Neutrophil (primary cell): ENCODE data around the gene CHAD.
"Not testable (repeated sequence)": the region's sequence is repeated elsewhere in the genome, so short reads cannot be mapped to it uniquely, and the experiment has no call there.

Experiments used
- H3K27ac ChIP-seq: fragments of 200-600 bp; sonication (generic); 2 replicates; pipeline ENCODE4 v1.5.1; 2016; ENCODE audit warnings: mild to moderate bottlenecking, moderate library complexity
- H3K27me3 ChIP-seq: fragments of 200-600 bp; sonication (generic); 2 replicates; pipeline ENCODE4 v1.6.0; 2016; ENCODE audit warnings: mild to moderate bottlenecking
- H3K36me3 ChIP-seq: fragments of 200-600 bp; sonication (generic); 2 replicates; pipeline ENCODE4 v1.5.1; 2017
- H3K4me1 ChIP-seq, 2 experiments: fragments of 200-600 bp in 1 of 2; sonication (generic) in 1 of 2; 1 replicate in 1 of 2; 2 replicates in 1 of 2; pipeline versions ENCODE4 v1.5.1 to v1.6.1; 2013 to 2016; ENCODE audit warnings: low read depth in 1 of 2, low read length in 1 of 2, mild to moderate bottlenecking in 1 of 2, moderate library complexity in 1 of 2; ENCODE audit not compliant: control insufficient read depth in 1 of 2, insufficient read depth in 1 of 2
- H3K4me3 ChIP-seq, 2 experiments: fragments of 200-600 bp in 1 of 2; sonication (generic) in 1 of 2; 1 replicate in 1 of 2; 2 replicates in 1 of 2; pipeline ENCODE4 v1.5.1; 2013 to 2016; ENCODE audit warnings: low read depth in 1 of 2, low read length in 1 of 2, mild to moderate bottlenecking in 1 of 2, moderate library complexity in 1 of 2
- H3K9me3 ChIP-seq: fragments of 200-600 bp; sonication (generic); 2 replicates; pipeline ENCODE4 v1.5.1; 2016
- CTCF ChIP-seq: fragments of 200-600 bp; sonication (generic); IDR thresholded peaks from 2 replicates; pipeline ENCODE4 v1.5.1; 2016; ENCODE audit warnings: antibody characterized with exemption

The CHAD gene

GRCh38 chr17:50475362-50475761 lies 6.7 kb upstream of the CHAD start:
- H3K9me3 ChIP-seq = no peaks in the 10 kb centered on the region
- TF ChIP-seq CTCF = no peak
- H3K4me1 ChIP-seq = peaks cover 22 to 25% of the 10 kb centered on the region in 2 experiments
- no peak overlapping the region for H3K27ac ChIP-seq
- H3K4me3 ChIP-seq = no peak overlapping the region
- H3K36me3 ChIP-seq = no peaks in the 10 kb centered on the region
- peaks cover 51% of the 10 kb centered on the region for H3K27me3 ChIP-seq

- H3K4me3 ChIP-seq = no peak overlapping the region
- no peak overlapping the region for H3K27ac ChIP-seq
- H3K4me1 ChIP-seq = peaks cover 14 to 17% of the 10 kb centered on the region in 2 experiments
- peaks cover 59% of the 10 kb centered on the region for H3K27me3 ChIP-seq
- H3K36me3 ChIP-seq = no peaks in the 10 kb centered on the region
- no peaks in the 10 kb centered on the region for H3K9me3 ChIP-seq
- no peak for TF ChIP-seq CTCF
Observed at GRCh38 chr17:50474523-50474922, 5.8 kb upstream of the CHAD start.

GRCh38 chr17:50473901-50474300 lies 5.2 kb upstream of the CHAD start:
- no peaks in the 10 kb centered on the region for H3K9me3 ChIP-seq
- TF ChIP-seq CTCF = no peak
- peaks cover 7 to 11% of the 10 kb centered on the region in 2 experiments for H3K4me1 ChIP-seq
- H3K27ac ChIP-seq = no peak overlapping the region
- H3K27me3 ChIP-seq = peaks cover 65% of the 10 kb centered on the region
- H3K36me3 ChIP-seq = no peaks in the 10 kb centered on the region
- H3K4me3 ChIP-seq = no peak overlapping the region

- not testable (repeated sequence) for H3K4me3 ChIP-seq, H3K4me1 ChIP-seq, H3K36me3 ChIP-seq, H3K9me3 ChIP-seq, H3K27ac ChIP-seq
- peaks cover 77% of the 10 kb centered on the region for H3K27me3 ChIP-seq
Observed at GRCh38 chr17:50472761-50473161, 4.1 kb upstream of the CHAD start.

GRCh38 chr17:50472286-50472685 lies 3.6 kb upstream of the CHAD start:
- H3K36me3 ChIP-seq = no peaks in the 10 kb centered on the region
- H3K4me3 ChIP-seq = no peak overlapping the region
- H3K4me1 ChIP-seq = peaks cover 0 to 4% of the 10 kb centered on the region in 2 experiments
- no peaks in the 10 kb centered on the region for H3K9me3 ChIP-seq
- no peak overlapping the region for H3K27ac ChIP-seq
- TF ChIP-seq CTCF = no peak
- peaks cover 81% of the 10 kb centered on the region for H3K27me3 ChIP-seq

GRCh38 chr17:50471009-50471905 lies 2.6 kb upstream of the CHAD start:
- Histone ChIP-seq H3K4me3 (no peak overlapping the region), H3K4me1 (peaks cover 0 to 4% of the 10 kb centered on the region in 2 experiments)
- no peak for TF ChIP-seq CTCF

More at GRCh38 chr17:50471009-50471905, 2.6 kb upstream of the CHAD start:
- no peaks in the 10 kb centered on the region for H3K9me3 ChIP-seq
- no peaks in the 10 kb centered on the region for H3K36me3 ChIP-seq
- H3K27me3 ChIP-seq = peaks cover 87% of the 10 kb centered on the region
- H3K27ac ChIP-seq = no peak overlapping the region
